Rectal smooth muscle tissue (tissue), 1 donor: ENCODE data around the gene ARHGAP28.

ENCODE experiments used
- H3K27ac ChIP-seq: one replicate; pipeline ENCODE4 v1.7.0; 2013; ENCODE audit warnings: low read depth, low read length, inconsistent platforms
- H3K27me3 ChIP-seq: one replicate; pipeline ENCODE4 v1.7.0; 2013; ENCODE audit warnings: low read length; ENCODE audit not compliant: control insufficient read depth, insufficient read depth
- H3K36me3 ChIP-seq: one replicate; pipeline ENCODE4 v1.7.0; 2013; ENCODE audit warnings: low read length; ENCODE audit not compliant: control insufficient read depth, insufficient read depth
- H3K4me1 ChIP-seq: one replicate; pipeline ENCODE4 v1.7.0; 2013; ENCODE audit warnings: low read length; ENCODE audit not compliant: control insufficient read depth, insufficient read depth
- H3K4me3 ChIP-seq: one replicate; pipeline ENCODE4 v1.7.0; 2013; ENCODE audit warnings: low read length
- H3K9ac ChIP-seq: one replicate; pipeline ENCODE4 v1.7.0; 2013; ENCODE audit warnings: low read length

Gene ARHGAP28

DNA sequence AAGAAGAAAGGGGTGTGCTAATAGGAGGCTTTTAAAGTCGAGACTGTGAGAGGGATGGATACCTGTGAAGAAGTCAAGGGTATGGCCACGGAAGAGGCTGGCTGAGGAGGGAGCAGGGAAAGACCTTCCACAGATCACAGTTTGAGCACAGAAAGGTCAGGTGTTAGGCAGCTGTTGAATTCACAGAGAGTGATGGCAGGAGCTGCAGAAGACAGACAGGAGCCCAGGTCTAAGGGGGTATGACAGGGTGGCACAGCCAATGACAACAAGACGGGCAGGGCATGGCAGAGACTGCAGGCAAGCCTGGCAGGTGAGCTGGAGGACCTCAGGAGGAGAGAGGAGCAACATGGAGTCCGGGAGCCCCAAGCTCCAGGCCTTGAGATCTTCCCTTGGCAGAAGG lies 225.0 kb downstream of the ARHGAP28 start:
- Histone ChIP-seq H3K27me3 (no peaks in the 10 kb centered on the region), H3K4me1 (no peaks in the 10 kb centered on the region), H3K9ac (no peak overlapping the region), H3K36me3 (no peaks in the 10 kb centered on the region), H3K27ac (no peak overlapping the region), H3K4me3 (no peak overlapping the region)

DNA sequence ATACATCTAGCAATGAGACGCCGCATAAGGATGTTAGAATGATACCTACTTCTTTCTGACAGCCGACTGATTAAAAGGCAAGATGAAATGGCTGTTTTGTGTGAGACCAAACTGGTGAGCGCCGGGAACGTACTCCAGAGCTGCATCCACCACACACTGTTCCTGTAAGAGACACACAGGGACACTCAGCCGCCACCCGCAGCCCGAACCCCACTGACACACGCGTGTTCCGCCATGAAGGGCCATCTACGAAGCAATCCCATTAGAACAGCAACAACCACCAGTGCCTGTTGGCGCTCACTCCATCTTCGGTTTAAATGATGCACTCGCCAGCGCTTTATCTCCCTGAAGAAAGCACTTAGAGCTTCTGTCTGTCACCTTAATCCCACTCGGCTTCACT lies 225.8 kb downstream of the ARHGAP28 start:
- no peak overlapping the region for H3K27ac ChIP-seq
- no peaks in the 10 kb centered on the region for H3K27me3 ChIP-seq
- H3K9ac ChIP-seq, result no peak overlapping the region
- no peaks in the 10 kb centered on the region for H3K4me1 ChIP-seq
- H3K36me3 ChIP-seq, result no peaks in the 10 kb centered on the region
- H3K4me3 ChIP-seq, result no peak overlapping the region

DNA sequence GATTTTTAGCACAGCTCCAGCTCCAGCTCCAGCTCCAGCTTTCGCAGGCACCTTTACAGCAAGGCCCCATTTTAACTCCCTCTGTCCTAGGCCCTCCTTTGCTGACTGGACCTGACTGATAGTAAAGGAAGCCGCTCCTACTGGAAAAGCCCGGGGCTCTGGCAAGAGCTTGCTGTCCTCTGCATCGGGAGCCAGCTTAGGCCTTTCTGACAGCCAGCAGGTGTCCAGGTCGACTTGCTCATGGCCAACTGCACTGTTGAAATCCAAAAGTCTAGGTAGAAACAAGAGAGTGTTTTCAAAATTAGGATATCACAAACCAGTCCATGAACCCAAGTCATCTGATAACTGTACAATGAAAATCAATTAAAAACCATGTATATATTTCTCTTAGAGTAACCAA lies 227.0 kb downstream of the ARHGAP28 start:
- no peaks in the 10 kb centered on the region for H3K27me3 ChIP-seq
- H3K36me3 ChIP-seq, result no peaks in the 10 kb centered on the region
- H3K9ac ChIP-seq, result no peak overlapping the region
- H3K4me1 ChIP-seq, result no peaks in the 10 kb centered on the region
- H3K27ac ChIP-seq, result no peak overlapping the region
- no peak overlapping the region for H3K4me3 ChIP-seq

DNA sequence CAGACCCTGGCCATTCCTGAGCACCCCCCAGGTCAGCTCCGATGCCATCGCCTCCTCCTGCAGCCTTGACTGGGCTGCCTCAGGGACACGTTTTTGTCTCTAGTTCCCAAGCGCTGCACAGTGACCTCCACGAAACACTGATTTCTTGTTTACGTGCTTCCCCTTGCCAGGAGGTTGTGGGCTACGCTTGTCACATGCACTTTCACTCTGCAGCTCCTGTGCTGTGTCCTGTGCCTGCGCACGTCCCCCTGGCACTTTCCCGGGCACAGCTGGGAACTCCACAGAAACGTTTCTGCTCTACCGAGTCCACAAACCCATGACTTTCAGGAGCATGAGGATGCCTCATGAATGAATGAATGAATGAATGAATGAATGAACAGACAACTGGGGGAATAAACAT lies 227.5 kb downstream of the ARHGAP28 start:
- H3K4me1 ChIP-seq, result no peaks in the 10 kb centered on the region
- H3K36me3 ChIP-seq, result no peaks in the 10 kb centered on the region
- H3K27ac ChIP-seq, result no peak overlapping the region
- no peaks in the 10 kb centered on the region for H3K27me3 ChIP-seq
- no peak overlapping the region for H3K4me3 ChIP-seq
- no peak overlapping the region for H3K9ac ChIP-seq

DNA sequence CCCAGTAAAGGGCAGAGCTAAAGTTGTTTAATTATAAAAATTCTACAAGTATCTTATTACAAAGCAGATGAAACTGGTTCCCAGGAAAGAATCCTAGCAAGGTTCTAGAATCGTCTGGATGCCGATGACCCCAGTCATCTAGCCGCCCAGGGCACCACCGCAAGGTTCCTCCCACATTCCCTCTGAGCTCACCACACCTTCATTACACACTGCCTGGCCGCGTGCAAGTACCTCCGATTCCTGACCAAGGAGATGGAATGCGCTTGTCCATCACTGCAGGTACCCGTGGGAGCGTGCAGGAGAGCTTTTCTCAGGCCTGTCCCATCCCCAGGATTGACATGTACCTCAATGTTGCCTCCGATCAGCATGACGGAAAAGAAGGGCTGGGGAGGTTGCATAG lies 229.6 kb downstream of the ARHGAP28 start:
- Histone ChIP-seq H3K27me3 (no peaks in the 10 kb centered on the region), H3K4me1 (no peaks in the 10 kb centered on the region), H3K4me3 (no peak overlapping the region), H3K27ac (no peak overlapping the region), H3K36me3 (no peaks in the 10 kb centered on the region), H3K9ac (no peak overlapping the region)

DNA sequence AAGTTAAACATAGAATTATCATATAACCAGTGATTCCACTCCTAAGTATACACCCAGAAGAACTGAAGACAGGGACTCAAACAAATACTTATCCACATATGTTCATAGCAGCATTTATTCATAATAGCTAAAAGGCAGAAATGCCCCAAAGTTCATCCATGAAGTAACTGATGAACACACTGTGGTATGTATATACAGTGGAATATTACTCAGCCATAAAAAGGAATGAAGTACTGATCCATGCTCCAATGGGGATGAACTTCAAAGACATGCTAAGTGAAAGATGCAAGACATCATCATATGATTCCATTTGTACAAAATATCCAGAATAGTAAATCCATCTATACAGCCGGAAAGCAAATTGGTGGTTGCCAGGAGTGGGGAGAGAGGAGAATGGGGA lies 230.6 kb downstream of the ARHGAP28 start:
- Histone ChIP-seq H3K4me3 (no peak overlapping the region), H3K4me1 (no peaks in the 10 kb centered on the region), H3K9ac (no peak overlapping the region), H3K27ac (no peak overlapping the region), H3K27me3 (no peaks in the 10 kb centered on the region), H3K36me3 (no peaks in the 10 kb centered on the region)

DNA sequence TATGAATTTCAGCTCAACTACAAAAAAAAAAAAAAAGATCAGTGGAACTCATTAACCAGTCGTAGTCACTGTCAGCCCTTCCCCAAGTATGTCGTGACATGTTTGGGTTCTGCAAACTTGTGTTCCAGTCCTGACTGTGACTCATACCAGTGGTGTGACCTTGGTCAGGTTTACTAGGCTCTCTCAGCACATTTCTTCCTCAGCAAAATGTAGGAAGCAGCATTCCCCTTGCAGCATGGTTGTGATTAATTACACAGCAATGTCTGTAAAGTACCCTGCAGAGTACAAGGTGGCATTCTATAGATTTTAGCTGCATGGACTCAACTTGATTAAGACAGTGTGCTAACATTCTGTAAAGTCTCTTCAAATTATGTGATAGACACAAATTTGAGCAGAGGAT lies 231.1 kb downstream of the ARHGAP28 start:
- Histone ChIP-seq H3K9ac (no peak overlapping the region), H3K4me1 (no peaks in the 10 kb centered on the region), H3K27me3 (no peaks in the 10 kb centered on the region), H3K4me3 (no peak overlapping the region), H3K27ac (no peak overlapping the region), H3K36me3 (no peaks in the 10 kb centered on the region)

DNA sequence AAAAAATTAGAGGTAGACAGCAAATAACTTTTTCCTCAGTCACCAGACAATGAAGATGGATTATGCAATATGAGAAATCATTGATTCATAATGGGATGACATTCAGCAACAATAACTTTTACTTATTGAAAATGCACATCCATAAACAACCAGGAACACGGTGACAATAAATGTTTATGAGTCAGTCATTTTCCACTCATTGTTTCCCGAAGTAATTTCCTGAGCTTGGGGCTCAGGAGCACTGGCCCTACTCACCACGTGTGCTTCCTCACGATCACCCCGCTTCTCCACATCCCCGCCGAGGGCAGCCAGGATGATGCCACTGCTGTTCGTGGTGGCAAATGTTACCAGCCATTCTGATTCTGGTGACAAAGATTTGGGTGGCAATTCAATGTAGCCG lies 231.8 kb downstream of the ARHGAP28 start:
- Histone ChIP-seq H3K27ac (no peak overlapping the region), H3K27me3 (no peaks in the 10 kb centered on the region), H3K36me3 (no peaks in the 10 kb centered on the region), H3K9ac (no peak overlapping the region), H3K4me3 (no peak overlapping the region), H3K4me1 (no peaks in the 10 kb centered on the region)

DNA sequence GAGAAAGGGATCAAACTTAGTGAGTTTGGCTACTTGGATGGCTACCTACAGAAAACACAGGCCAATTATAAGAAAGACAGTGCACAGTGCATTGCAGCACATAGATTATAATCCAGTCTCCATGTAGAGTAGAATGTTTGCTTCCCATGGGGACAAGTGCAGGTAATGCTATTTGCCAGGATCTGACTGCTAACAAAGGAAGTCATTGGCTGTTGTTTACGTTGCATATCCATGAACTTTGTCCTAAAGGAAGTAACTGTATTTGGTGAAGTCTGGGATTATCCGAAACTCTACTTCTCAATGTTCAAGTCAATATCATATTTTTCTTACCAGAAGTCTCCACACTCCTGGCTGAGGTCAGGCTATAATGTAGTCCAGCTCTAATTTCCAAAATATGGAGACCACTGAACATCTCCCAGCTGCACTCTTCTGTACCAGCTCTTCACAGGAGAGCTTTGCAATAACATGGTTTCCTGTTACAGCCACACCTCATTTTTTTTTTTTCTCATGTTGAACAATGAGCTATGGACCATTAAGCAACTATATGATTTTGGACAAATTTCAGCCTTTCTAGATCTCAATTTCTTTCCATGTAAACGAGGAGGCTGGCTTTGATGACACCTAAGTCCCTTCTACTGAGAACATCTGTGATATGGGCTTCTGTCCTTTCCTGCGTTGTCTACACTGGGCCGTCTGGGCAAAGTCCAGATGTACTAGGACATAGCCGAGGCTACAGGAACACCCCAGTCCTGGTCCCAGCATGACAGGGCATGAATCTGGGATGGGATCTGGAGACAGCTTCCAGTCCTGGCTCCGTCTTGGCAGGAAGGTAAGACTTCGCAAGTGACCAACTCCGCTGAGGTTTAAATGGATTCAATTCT lies 233.3 kb downstream of the ARHGAP28 start:
- no peaks in the 10 kb centered on the region for H3K36me3 ChIP-seq
- no peak overlapping the region for H3K9ac ChIP-seq
- H3K4me3 ChIP-seq, result no peak overlapping the region
- no peaks in the 10 kb centered on the region for H3K27me3 ChIP-seq
- H3K27ac ChIP-seq, result no peak overlapping the region
- H3K4me1 ChIP-seq, result no peaks in the 10 kb centered on the region

DNA sequence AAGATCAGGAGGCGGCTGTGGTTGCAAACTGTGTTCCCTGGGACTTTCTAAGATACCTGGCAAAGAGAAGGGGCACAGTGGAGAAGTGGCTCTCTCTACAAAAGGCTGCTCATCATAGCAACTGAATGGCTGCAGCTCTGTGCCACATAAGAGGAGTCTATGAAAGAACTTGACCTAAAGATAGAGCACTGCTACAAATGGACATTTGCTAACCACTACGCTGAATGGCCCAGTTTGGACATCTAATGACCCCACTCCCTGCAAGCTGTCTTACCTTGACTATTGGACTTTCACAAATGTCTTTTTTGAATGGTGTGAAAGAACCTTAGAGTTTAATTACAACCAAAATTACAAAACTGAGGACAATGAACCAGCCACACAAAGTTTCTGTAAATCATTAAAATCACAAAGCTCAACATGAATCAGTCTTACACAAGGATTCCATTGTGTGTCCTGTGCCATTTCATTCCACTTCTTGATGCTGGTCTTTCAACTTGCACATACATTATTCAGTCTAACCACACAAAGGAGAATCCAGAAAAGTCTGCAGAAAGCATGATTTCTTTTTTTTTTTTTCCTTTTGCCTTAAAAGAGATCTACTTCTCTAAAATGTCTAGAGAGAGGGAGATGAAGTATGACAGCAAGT lies 234.1 kb downstream of the ARHGAP28 start:
- H3K36me3 ChIP-seq, result no peaks in the 10 kb centered on the region
- H3K27me3 ChIP-seq, result no peaks in the 10 kb centered on the region
- H3K27ac ChIP-seq, result no peak overlapping the region
- H3K4me1 ChIP-seq, result no peaks in the 10 kb centered on the region
- no peak overlapping the region for H3K4me3 ChIP-seq
- no peak overlapping the region for H3K9ac ChIP-seq
